Measurements from ENCODE around the gene B3GALNT1.

The B3GALNT1 gene

DNA sequence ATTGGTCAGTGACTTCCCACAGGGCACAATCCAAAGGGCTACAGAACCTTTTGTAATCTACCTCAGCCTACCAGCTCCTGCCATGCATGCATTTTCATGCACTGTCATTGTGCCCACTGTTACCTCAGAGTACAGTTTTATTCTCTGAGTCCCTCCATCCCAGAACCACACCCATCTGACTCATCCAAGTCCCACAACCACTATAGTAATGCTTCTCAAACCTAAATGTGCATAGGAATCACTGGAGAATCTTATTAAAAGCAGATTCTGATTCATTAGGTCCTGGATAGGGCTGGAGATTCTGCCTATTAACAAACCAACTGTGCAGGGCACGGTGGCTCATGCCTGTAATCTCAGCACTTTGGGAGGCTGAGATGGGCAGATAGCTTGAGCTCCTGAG lies 3.7 kb upstream of the B3GALNT1 start:
- no peaks in the 10 kb centered on the region for H3K9me3 ChIP-seq (ENCODE audit: control insufficient read depth, low read length)
- H3K27me3 ChIP-seq (ENCODE audit: control insufficient read depth, insufficient read depth, low read length), result no peaks in the 10 kb centered on the region
- H3K36me3 ChIP-seq (ENCODE audit: control insufficient read depth, insufficient read depth, low read length), result no peaks in the 10 kb centered on the region
- no peak overlapping the region for H3K4me3 ChIP-seq (ENCODE audit: low read length)
- H3K9ac ChIP-seq (ENCODE audit: low read length), result no peak overlapping the region
- peaks cover 6% of the 10 kb centered on the region for H3K4me1 ChIP-seq (ENCODE audit: control insufficient read depth, insufficient read depth, low read length)

GRCh38 chr3:161107311-161107710 lies 2.2 kb upstream of the B3GALNT1 start:
- H3K9ac ChIP-seq (ENCODE audit: low read length), result no peak overlapping the region
- H3K9me3 ChIP-seq (ENCODE audit: control insufficient read depth, low read length), result no peaks in the 10 kb centered on the region
- no peaks in the 10 kb centered on the region for H3K36me3 ChIP-seq (ENCODE audit: control insufficient read depth, insufficient read depth, low read length)
- H3K4me3 ChIP-seq (ENCODE audit: low read length), result no peak overlapping the region
- peaks cover 6% of the 10 kb centered on the region for H3K4me1 ChIP-seq (ENCODE audit: control insufficient read depth, insufficient read depth, low read length)
- H3K27me3 ChIP-seq (ENCODE audit: control insufficient read depth, insufficient read depth, low read length), result no peaks in the 10 kb centered on the region

DNA sequence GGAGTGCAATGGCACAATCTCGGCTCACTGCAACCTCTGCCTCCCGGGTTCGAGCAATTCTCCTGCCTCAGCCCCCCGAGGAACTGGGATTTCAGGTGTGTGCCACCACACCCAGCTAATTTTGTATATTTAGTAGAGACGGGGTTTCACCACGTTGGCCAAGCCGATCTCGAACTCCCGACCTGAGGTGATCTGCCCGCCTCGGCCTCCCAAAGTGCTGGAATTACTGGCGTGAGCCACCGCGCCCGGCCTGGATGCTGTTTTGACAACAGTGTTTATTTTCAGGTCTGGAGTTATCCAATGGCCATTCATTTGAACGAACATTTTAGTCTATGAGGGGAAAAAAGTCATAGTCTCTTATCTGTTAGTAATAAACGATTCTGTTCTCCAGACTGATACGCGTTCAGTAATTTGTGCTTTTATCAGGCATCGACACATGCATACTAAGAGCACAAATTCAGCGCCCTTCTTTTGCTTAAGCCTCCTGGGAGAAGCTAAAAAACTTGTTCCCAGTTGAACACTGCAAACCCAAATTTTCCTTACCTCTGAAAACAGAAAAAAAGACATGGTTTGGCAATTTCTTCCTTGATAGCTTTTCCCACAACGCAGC lies 1.3 kb downstream of the B3GALNT1 start:
- peak overlapping the region; percentile 72 for H3K9ac ChIP-seq (ENCODE audit: low read length)

GRCh38 chr3:161101609-161102008 lies 3.5 kb downstream of the B3GALNT1 start:
- H3K9me3 ChIP-seq (ENCODE audit: control insufficient read depth, low read length), result no peaks in the 10 kb centered on the region
- no peaks in the 10 kb centered on the region for H3K36me3 ChIP-seq (ENCODE audit: control insufficient read depth, insufficient read depth, low read length)
- no peak overlapping the region for H3K4me3 ChIP-seq (ENCODE audit: low read length)
- H3K27me3 ChIP-seq (ENCODE audit: control insufficient read depth, insufficient read depth, low read length), result no peaks in the 10 kb centered on the region
- no peak overlapping the region for H3K9ac ChIP-seq (ENCODE audit: low read length)
- peaks cover 17% of the 10 kb centered on the region for H3K4me1 ChIP-seq (ENCODE audit: control insufficient read depth, insufficient read depth, low read length)

More for the DNA sequence above, 1.3 kb downstream of the B3GALNT1 start:
- Histone ChIP-seq H3K4me3 (ENCODE audit: low read length) (peak overlapping the region; percentile 37), H3K9me3 (ENCODE audit: control insufficient read depth, low read length) (no peaks in the 10 kb centered on the region), H3K4me1 (ENCODE audit: control insufficient read depth, insufficient read depth, low read length) (peaks cover 17% of the 10 kb centered on the region), H3K36me3 (ENCODE audit: control insufficient read depth, insufficient read depth, low read length) (no peaks in the 10 kb centered on the region), H3K27me3 (ENCODE audit: control insufficient read depth, insufficient read depth, low read length) (no peaks in the 10 kb centered on the region)

DNA sequence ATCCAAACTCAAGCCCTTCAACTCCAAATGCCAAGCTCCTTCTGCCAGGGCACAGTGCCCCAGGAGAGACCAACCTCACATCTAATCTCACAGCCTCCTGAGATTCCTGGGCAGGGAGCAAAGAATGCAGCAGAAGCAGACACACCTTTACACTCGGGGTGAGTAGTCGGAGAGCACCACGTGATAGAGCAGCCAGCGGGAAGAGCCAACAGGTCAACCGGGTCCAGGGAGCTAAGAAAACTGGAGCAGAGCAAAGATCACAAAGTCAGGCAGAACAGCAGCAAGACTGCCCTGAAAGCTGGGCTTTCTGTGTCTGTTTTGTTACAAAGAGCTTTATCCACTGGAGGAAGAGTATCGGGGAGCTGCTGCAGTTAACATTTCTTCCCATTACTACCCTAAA lies 4.2 kb downstream of the B3GALNT1 start:
- Histone ChIP-seq H3K9ac (ENCODE audit: low read length) (no peak overlapping the region), H3K4me1 (ENCODE audit: control insufficient read depth, insufficient read depth, low read length) (peaks cover 17% of the 10 kb centered on the region), H3K36me3 (ENCODE audit: control insufficient read depth, insufficient read depth, low read length) (no peaks in the 10 kb centered on the region), H3K27me3 (ENCODE audit: control insufficient read depth, insufficient read depth, low read length) (no peaks in the 10 kb centered on the region), H3K9me3 (ENCODE audit: control insufficient read depth, low read length) (no peaks in the 10 kb centered on the region), H3K4me3 (ENCODE audit: low read length) (no peak overlapping the region)

- Histone ChIP-seq H3K4me1 (ENCODE audit: control insufficient read depth, insufficient read depth, low read length) (peaks cover 11% of the 10 kb centered on the region), H3K36me3 (ENCODE audit: control insufficient read depth, insufficient read depth, low read length) (no peaks in the 10 kb centered on the region), H3K9ac (ENCODE audit: low read length) (no peak overlapping the region)
These were observed 8.3 kb downstream of the B3GALNT1 start for GRCh38 chr3:161096771-161097367.

DNA sequence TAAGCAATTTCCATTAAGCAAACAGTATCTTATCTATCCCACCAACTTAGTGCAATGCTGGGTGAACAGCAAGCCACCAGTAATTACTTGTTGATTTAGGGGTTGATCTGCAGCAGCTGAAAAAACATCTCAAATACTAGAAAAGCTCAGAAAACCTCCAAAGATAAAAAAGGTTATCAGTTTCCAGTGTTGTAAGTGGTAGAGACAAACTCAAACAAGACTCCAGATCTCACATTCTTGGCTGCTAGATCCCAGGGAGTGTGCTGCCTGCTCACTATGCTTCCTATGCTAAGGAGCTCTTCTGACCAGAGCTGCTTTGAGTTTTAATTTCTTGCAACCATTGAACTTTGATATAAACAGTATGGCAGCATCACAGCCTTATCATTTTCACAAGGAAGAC lies 11.3 kb downstream of the B3GALNT1 start:
- H3K27me3 ChIP-seq (ENCODE audit: control insufficient read depth, insufficient read depth, low read length), result no peaks in the 10 kb centered on the region
- no peak overlapping the region for H3K4me3 ChIP-seq (ENCODE audit: low read length)
- no peak overlapping the region for H3K9ac ChIP-seq (ENCODE audit: low read length)
- H3K4me1 ChIP-seq (ENCODE audit: control insufficient read depth, insufficient read depth, low read length), result no peaks in the 10 kb centered on the region
- H3K9me3 ChIP-seq (ENCODE audit: control insufficient read depth, low read length), result no peaks in the 10 kb centered on the region
- H3K36me3 ChIP-seq (ENCODE audit: control insufficient read depth, insufficient read depth, low read length), result no peaks in the 10 kb centered on the region

More at GRCh38 chr3:161096771-161097367, 8.3 kb downstream of the B3GALNT1 start:
- Histone ChIP-seq H3K4me3 (ENCODE audit: low read length) (no peak overlapping the region), H3K9me3 (ENCODE audit: control insufficient read depth, low read length) (no peaks in the 10 kb centered on the region), H3K27me3 (ENCODE audit: control insufficient read depth, insufficient read depth, low read length) (no peaks in the 10 kb centered on the region)

- Histone ChIP-seq H3K4me1 (ENCODE audit: control insufficient read depth, insufficient read depth, low read length) (no peaks in the 10 kb centered on the region), H3K36me3 (ENCODE audit: control insufficient read depth, insufficient read depth, low read length) (no peaks in the 10 kb centered on the region), H3K9ac (ENCODE audit: low read length) (no peak overlapping the region)
These were observed 20.9 kb downstream of the B3GALNT1 start for GRCh38 chr3:161084277-161084676.

GRCh38 chr3:161083131-161083530 lies 22.0 kb downstream of the B3GALNT1 start:
- no peaks in the 10 kb centered on the region for H3K4me1 ChIP-seq (ENCODE audit: control insufficient read depth, insufficient read depth, low read length)
- H3K4me3 ChIP-seq (ENCODE audit: low read length), result no peak overlapping the region
- no peaks in the 10 kb centered on the region for H3K27me3 ChIP-seq (ENCODE audit: control insufficient read depth, insufficient read depth, low read length)
- no peaks in the 10 kb centered on the region for H3K9me3 ChIP-seq (ENCODE audit: control insufficient read depth, low read length)
- no peaks in the 10 kb centered on the region for H3K36me3 ChIP-seq (ENCODE audit: control insufficient read depth, insufficient read depth, low read length)
- no peak overlapping the region for H3K9ac ChIP-seq (ENCODE audit: low read length)

More at GRCh38 chr3:161084277-161084676, 20.9 kb downstream of the B3GALNT1 start:
- Histone ChIP-seq H3K4me3 (ENCODE audit: low read length) (no peak overlapping the region), H3K9me3 (ENCODE audit: control insufficient read depth, low read length) (no peaks in the 10 kb centered on the region), H3K27me3 (ENCODE audit: control insufficient read depth, insufficient read depth, low read length) (no peaks in the 10 kb centered on the region)

DNA sequence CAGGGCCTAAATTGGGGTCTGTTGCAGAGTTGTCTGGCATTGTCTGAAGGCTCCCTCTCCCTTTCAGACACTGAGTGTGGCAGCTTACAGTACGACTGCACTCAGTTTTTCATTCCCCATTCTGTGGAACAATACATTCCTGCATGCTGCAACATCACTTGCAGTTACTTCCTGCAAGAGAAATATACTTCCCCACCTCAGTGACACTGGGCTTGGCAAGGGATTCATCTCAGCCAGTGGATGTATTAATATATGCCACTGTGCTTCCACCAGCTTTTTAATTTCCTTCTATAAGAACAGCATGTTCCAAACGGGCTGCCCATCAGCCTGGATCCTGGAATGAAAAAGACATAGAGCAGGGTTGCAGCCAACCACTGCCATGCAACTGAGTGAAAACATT lies 23.1 kb downstream of the B3GALNT1 start:
- no peaks in the 10 kb centered on the region for H3K9me3 ChIP-seq (ENCODE audit: control insufficient read depth, low read length)
- no peaks in the 10 kb centered on the region for H3K36me3 ChIP-seq (ENCODE audit: control insufficient read depth, insufficient read depth, low read length)
- no peak overlapping the region for H3K9ac ChIP-seq (ENCODE audit: low read length)
- no peaks in the 10 kb centered on the region for H3K4me1 ChIP-seq (ENCODE audit: control insufficient read depth, insufficient read depth, low read length)
- H3K4me3 ChIP-seq (ENCODE audit: low read length), result no peak overlapping the region
- no peaks in the 10 kb centered on the region for H3K27me3 ChIP-seq (ENCODE audit: control insufficient read depth, insufficient read depth, low read length)

- Histone ChIP-seq H3K27me3 (ENCODE audit: control insufficient read depth, insufficient read depth, low read length) (no peaks in the 10 kb centered on the region), H3K36me3 (ENCODE audit: control insufficient read depth, insufficient read depth, low read length) (no peaks in the 10 kb centered on the region), H3K9ac (ENCODE audit: low read length) (no peak overlapping the region), H3K4me3 (ENCODE audit: low read length) (no peak overlapping the region), H3K9me3 (ENCODE audit: control insufficient read depth, low read length) (no peaks in the 10 kb centered on the region), H3K4me1 (ENCODE audit: control insufficient read depth, insufficient read depth, low read length) (no peaks in the 10 kb centered on the region)
These were observed 23.5 kb downstream of the B3GALNT1 start for GRCh38 chr3:161081633-161082032.

DNA sequence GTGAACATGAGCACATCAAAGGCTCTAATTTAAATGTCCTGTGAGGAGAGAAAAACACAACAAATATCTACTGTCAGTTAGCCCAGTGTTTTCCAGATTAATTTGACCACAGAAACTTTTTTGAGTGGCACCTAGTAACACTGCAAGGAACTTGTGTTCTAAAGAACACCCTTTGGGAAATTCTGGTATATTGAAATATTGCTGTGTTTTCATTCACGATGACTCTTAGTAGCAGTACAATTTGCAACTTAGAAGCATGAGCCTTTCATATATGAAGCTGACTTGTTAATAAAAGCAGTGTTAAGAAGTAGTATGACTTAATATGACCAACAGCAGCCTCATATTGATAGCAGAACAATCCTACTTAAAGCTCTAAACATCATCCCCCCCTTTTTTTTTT lies 32.0 kb downstream of the B3GALNT1 start:
- no peaks in the 10 kb centered on the region for H3K9me3 ChIP-seq (ENCODE audit: control insufficient read depth, low read length)
- no peaks in the 10 kb centered on the region for H3K27me3 ChIP-seq (ENCODE audit: control insufficient read depth, insufficient read depth, low read length)
- no peak overlapping the region for H3K4me3 ChIP-seq (ENCODE audit: low read length)
- no peaks in the 10 kb centered on the region for H3K36me3 ChIP-seq (ENCODE audit: control insufficient read depth, insufficient read depth, low read length)
- H3K4me1 ChIP-seq (ENCODE audit: control insufficient read depth, insufficient read depth, low read length), result peaks cover 23% of the 10 kb centered on the region
- no peak overlapping the region for H3K9ac ChIP-seq (ENCODE audit: low read length)

Measured in mucosa of stomach (tissue), 1 donor.